ENCODE measurements around the gene GIPC3.

DNA sequence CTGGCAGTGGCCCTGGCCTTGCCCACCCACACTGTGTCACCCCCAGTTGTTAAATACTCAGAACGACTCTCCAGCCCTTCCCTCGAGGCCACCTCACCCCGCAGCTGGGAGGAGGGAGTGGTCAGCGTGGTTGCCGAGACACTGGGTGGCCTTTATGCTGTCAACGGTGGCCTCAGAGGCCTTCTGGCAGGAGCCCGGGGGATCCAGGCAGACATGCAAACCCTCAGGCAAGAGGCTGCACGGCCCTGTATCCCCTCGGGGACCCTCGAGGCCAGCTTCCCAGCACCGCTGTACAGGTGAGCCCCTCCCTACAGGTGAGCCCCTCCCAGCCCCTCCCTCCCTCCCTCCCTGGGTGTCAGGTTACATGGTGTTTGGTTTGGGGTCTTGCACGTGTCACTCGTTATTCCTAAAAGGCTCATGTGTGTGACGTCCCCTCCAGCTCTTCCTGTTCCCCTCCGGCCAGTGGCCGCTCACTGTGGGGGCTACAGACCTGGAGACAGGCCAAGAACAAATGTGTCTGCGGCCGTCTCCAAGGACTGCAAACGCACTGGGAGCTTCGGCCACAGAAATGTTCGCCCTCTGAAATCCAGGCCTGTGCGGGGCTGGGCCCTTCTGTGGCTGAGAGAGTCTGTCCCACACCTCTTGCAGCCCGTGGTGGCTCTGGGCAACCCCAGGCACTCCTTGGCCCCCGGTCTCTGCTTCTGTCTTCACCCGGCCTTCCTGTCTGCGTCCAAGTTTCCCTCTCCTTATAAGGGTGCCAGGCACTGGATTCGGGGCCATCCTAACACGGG is 46.1 kb upstream of the GIPC3 start, which contains the start of gene TEKTIP1:
- TF ChIP-seq EZH2 (IDR thresholded peaks at IDR 0.05; ENCODE audit: insufficient read depth, poor library complexity, severe bottlenecking) (no peak), EZH2phosphoT487 (IDR thresholded peaks at IDR 0.05; ENCODE audit: insufficient read depth, low read depth) (no peak)
